Measurements from ENCODE around the gene TRIM17.

Gene TRIM17

DNA sequence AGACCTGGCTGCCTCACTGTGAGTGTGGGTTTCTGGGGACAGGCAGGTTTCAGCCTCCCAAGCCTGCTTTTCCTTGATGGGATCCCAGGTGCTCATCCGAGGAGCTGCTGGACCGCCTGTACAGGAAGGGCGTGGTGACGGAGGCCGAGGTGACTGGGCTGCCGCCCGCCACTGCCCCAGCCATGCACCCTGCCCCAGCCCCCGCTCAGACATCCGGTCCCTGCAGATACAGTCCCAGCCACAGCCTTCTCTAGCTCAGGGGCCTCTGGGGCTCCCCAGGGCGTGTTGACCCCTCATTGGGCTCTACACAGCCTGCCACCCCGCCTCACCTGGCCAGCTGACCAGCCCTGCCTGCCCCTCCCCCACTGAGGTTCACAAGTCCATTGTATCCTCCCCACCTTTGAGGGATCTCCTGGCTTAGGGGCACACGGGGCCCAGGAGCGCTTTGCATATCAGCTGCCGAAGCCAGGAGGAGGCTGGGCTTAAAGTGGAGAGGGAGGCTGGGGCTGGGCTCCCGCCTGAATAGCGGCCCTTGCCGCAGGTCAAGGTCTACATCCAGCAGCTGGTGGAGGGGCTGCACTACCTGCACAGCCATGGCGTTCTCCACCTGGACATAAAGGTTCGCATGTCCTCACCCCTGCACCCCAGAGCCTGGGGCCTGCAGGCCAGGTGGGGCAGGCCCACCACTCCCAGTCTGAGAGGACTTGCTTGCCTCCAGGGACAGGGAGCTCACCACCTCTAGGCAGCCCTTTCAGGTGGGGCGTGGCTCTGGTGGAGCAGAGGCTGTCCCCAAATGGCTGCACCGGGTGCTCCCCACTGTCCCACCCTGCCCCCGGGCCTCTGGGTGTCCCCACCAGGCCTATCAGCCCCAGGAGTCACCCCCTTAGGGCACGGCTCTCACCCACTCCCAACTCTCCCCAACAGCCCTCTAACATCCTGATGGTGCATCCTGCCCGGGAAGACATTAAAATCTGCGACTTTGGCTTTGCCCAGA is 48.6 kb downstream of the TRIM17 start:
- H2AFZ ChIP-seq (ENCODE audit: low read length), result no peak overlapping the region
- H4K20me1 ChIP-seq (ENCODE audit: insufficient read depth, low read length), result no peaks in the 10 kb centered on the region
- no peaks in the 10 kb centered on the region for H3K4me1 ChIP-seq (ENCODE audit: insufficient read depth, low read length, severe bottlenecking)
- H3K4me3 ChIP-seq (ENCODE audit: low read depth, low read length, poor library complexity, severe bottlenecking), result no peak overlapping the region
- no peak overlapping the region for H3K27ac ChIP-seq (ENCODE audit: low read depth, low read length, poor library complexity, severe bottlenecking)
- no peaks in the 10 kb centered on the region; the same call in 1 of the 2 replicates for H3K27me3 ChIP-seq (ENCODE audit: insufficient read depth, low read length)
- no peaks in the 10 kb centered on the region for H3K9me2 ChIP-seq (ENCODE audit: low read depth, low read length)
- H3K36me3 ChIP-seq (ENCODE audit: insufficient read depth, low read length), result no peaks in the 10 kb centered on the region
- no peak overlapping the region for H3K9ac ChIP-seq (ENCODE audit: low read length)
- H3K9me3 ChIP-seq (ENCODE audit: low read length), result no peaks in the 10 kb centered on the region
- H3K79me2 ChIP-seq (ENCODE audit: insufficient read depth, low read length), result no peaks in the 10 kb centered on the region
- TF ChIP-seq EZH2 (IDR thresholded peaks at IDR 0.05; ENCODE audit: borderline replicate concordance, low read length), result no peak
- TF ChIP-seq, protein P1, sequence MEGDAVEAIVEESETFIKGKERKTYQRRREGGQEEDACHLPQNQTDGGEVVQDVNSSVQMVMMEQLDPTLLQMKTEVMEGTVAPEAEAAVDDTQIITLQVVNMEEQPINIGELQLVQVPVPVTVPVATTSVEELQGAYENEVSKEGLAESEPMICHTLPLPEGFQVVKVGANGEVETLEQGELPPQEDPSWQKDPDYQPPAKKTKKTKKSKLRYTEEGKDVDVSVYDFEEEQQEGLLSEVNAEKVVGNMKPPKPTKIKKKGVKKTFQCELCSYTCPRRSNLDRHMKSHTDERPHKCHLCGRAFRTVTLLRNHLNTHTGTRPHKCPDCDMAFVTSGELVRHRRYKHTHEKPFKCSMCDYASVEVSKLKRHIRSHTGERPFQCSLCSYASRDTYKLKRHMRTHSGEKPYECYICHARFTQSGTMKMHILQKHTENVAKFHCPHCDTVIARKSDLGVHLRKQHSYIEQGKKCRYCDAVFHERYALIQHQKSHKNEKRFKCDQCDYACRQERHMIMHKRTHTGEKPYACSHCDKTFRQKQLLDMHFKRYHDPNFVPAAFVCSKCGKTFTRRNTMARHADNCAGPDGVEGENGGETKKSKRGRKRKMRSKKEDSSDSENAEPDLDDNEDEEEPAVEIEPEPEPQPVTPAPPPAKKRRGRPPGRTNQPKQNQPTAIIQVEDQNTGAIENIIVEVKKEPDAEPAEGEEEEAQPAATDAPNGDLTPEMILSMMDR (IDR thresholded peaks at IDR 0.05; ENCODE audit: low read length), result no peak
- H3K4me2 ChIP-seq (ENCODE audit: low read length), result no peak overlapping the region; the same call in 1 of the 2 replicates
- no peaks in the 10 kb centered on the region for H3F3A ChIP-seq (ENCODE audit: insufficient read depth, low read length)

DNA sequence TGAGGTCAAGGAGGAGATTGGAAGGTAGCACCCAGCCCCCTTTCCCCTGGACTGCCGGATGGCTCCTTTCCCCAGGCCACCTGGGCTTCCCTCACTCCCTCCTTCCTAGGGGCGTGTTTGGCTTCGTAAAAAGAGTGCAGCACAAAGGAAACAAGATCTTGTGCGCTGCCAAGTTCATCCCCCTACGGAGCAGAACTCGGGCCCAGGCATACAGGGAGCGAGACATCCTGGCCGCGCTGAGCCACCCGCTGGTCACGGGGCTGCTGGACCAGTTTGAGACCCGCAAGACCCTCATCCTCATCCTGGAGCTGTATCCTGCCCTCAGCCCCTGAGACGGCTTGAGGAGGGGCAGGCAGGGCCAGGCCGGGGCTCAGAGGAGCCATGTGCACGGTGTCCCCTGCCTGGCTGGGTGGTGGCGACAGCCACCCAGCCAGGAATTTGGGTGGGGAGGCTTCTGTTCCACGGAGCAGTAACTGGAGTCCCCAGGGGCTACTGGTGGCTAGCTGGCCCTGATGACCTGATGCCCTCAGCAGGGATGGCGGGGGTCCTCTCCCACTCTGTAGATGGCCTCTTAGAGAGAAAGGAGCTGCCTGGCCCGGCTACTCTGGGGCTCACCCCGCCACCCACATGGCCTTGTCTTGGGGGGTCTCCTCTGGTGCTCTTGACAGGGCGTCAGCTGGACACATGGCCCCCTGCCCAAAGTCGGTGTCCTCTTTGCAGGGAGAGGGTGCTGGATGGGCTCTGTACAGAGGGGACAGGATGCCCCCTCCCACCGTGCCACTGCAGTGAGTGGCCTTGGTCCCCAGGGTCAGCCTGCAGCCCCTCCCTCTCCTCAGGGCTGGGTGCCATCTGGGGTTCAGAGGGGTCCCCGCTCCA is 49.6 kb downstream of the TRIM17 start:
- H3K9ac ChIP-seq (ENCODE audit: low read length), result no peak overlapping the region
- H3K4me3 ChIP-seq (ENCODE audit: low read depth, low read length, poor library complexity, severe bottlenecking), result no peak overlapping the region
- no peak overlapping the region for H3K4me2 ChIP-seq (ENCODE audit: low read length)
- no peaks in the 10 kb centered on the region; the same call in 1 of the 2 replicates for H3K27me3 ChIP-seq (ENCODE audit: insufficient read depth, low read length)
- H2AFZ ChIP-seq (ENCODE audit: low read length), result no peak overlapping the region
- no peaks in the 10 kb centered on the region for H3F3A ChIP-seq (ENCODE audit: insufficient read depth, low read length)
- no peaks in the 10 kb centered on the region for H3K9me3 ChIP-seq (ENCODE audit: low read length)
- H3K79me2 ChIP-seq (ENCODE audit: insufficient read depth, low read length), result no peaks in the 10 kb centered on the region
- no peak overlapping the region for H3K27ac ChIP-seq (ENCODE audit: low read depth, low read length, poor library complexity, severe bottlenecking)
- TF ChIP-seq, protein P1 (IDR thresholded peaks at IDR 0.05; ENCODE audit: low read length), result no peak
- no peak for TF ChIP-seq EZH2 (IDR thresholded peaks at IDR 0.05; ENCODE audit: borderline replicate concordance, low read length)
- no peaks in the 10 kb centered on the region for H4K20me1 ChIP-seq (ENCODE audit: insufficient read depth, low read length)
- H3K4me1 ChIP-seq (ENCODE audit: insufficient read depth, low read length, severe bottlenecking), result no peaks in the 10 kb centered on the region
- no peaks in the 10 kb centered on the region for H3K36me3 ChIP-seq (ENCODE audit: insufficient read depth, low read length)
- H3K9me2 ChIP-seq (ENCODE audit: low read depth, low read length), result no peaks in the 10 kb centered on the region

- Histone ChIP-seq H3K9ac (ENCODE audit: low read length) (no peak overlapping the region), H2AFZ (ENCODE audit: low read length) (no peak overlapping the region), H4K20me1 (ENCODE audit: insufficient read depth, low read length) (no peaks in the 10 kb centered on the region), H3K79me2 (ENCODE audit: insufficient read depth, low read length) (no peaks in the 10 kb centered on the region), H3K27me3 (ENCODE audit: insufficient read depth, low read length) (no peaks in the 10 kb centered on the region; the same call in 1 of the 2 replicates), H3K4me3 (ENCODE audit: low read depth, low read length, poor library complexity, severe bottlenecking) (no peak overlapping the region), H3K9me3 (ENCODE audit: low read length) (no peaks in the 10 kb centered on the region), H3K4me2 (ENCODE audit: low read length) (no peak overlapping the region), H3K27ac (ENCODE audit: low read depth, low read length, poor library complexity, severe bottlenecking) (no peak overlapping the region), H3K9me2 (ENCODE audit: low read depth, low read length) (no peaks in the 10 kb centered on the region), H3K36me3 (ENCODE audit: insufficient read depth, low read length) (no peaks in the 10 kb centered on the region), H3K4me1 (ENCODE audit: insufficient read depth, low read length, severe bottlenecking) (no peaks in the 10 kb centered on the region), H3F3A (ENCODE audit: insufficient read depth, low read length) (no peaks in the 10 kb centered on the region)
- no peak for TF ChIP-seq EZH2 (IDR thresholded peaks at IDR 0.05; ENCODE audit: borderline replicate concordance, low read length)
- TF ChIP-seq, protein P1 (IDR thresholded peaks at IDR 0.05; ENCODE audit: low read length), result no peak
These were observed 50.4 kb downstream of the TRIM17 start for GRCh38 chr1:228366062-228366865.
